Transverse colon (tissue), 4 donors: ENCODE results near the gene FBXL17. TPM values are rescaled to one million over a fixed set of nuclear protein-coding genes. Genes with fewer than 3 reads are reported as not detected.

ENCODE experiments used
- DNase-seq: peaks from one replicate; pipeline ENCODE4 v3.0.0-alpha.2; 2019
- H3K27ac ChIP-seq, 4 donors: fragments of 200-600 bp; sonication (generic); 2 replicates each; pipeline ENCODE4 v1.5.1; 2016 to 2018; ENCODE audit warnings: inconsistent platforms in 4 of 4
- H3K27me3 ChIP-seq: fragments of 200-600 bp; sonication (generic); 2 replicates; pipeline ENCODE4 v1.5.1; 2017; ENCODE audit warnings: inconsistent platforms
- H3K36me3 ChIP-seq, 4 donors: fragments of 200-600 bp; sonication (generic); 2 replicates each; pipeline ENCODE4 v1.5.1; 2017 to 2019; ENCODE audit warnings: inconsistent platforms in 4 of 4
- H3K4me1 ChIP-seq, 4 donors: fragments of 200-600 bp; sonication (generic); 2 replicates each; pipeline ENCODE4 v1.5.1; 2017 to 2020; ENCODE audit warnings: inconsistent platforms in 4 of 4
- H3K4me3 ChIP-seq, 4 donors: fragments of 200-600 bp; sonication (generic); 1 replicate in 1 of 4; 2 replicates in 3 of 4; pipeline versions ENCODE4 v1.5.1 to v1.6.1; 2017 to 2019; ENCODE audit warnings: inconsistent platforms in 4 of 4
- H3K9me3 ChIP-seq, 2 donors: fragments of 200-600 bp; sonication (generic); 2 replicates each; pipeline ENCODE4 v1.5.1; 2017 to 2019; ENCODE audit warnings: inconsistent platforms in 2 of 2
- EP300 ChIP-seq: sonication (generic); formaldehyde crosslinking; IDR thresholded peaks from one replicate; pipeline ENCODE4 v1.6.1; 2017; ENCODE audit warnings: antibody characterized with exemption, low read depth
- POLR2A ChIP-seq: fragments of 450-650 bp; IDR thresholded peaks from one replicate; pipeline ENCODE4 v1.6.1; 2016; ENCODE audit warnings: antibody characterized with exemption, mild to moderate bottlenecking, moderate library complexity
- POLR2AphosphoS5 ChIP-seq, 3 donors: sonication (generic); formaldehyde crosslinking; IDR thresholded peaks; one replicate each; pipeline ENCODE4 v1.6.1; 2016; ENCODE audit warnings: antibody characterized with exemption in 3 of 3
- WGBS, 2 donors: methylation state at CpG; one replicate each; pipeline ENCODE4 v1.1.5; 2018; ENCODE audit warnings: low coverage in 1 of 2; 5-methylcytosine and 5-hydroxymethylcytosine counted together
- in situ Hi-C, 4 donors: fragments of 200-750 bp; cut with MboI; loops; one replicate each; pipeline versions ENCODE4 v1.15.0 to v1.15.1; 2017; ENCODE audit warnings: low sequenced_read_pairs in 3 of 4, low pct_ligation_motif_present in 1 of 4, low pct_unique_long_range_greater_than_20kb in 1 of 4
- intact Hi-C: fragments of 100-400 bp; cut with DNase I; formaldehyde crosslinking; loops from one replicate; pipeline ENCODE4 v1.15.1; 2023; ENCODE audit warnings: low total_unique reads
- total RNA-seq, 4 donors: library from RNA; depleted of rRNA; stranded (reverse); fragments of >200 nt; gene quantifications; one replicate each; pipeline ENCODE4 v1.1.0, GENCODE V29; 2016
- TF ChIP-seq, protein P1 (sequence below), 5 experiments: fragments of 200-600 bp in 3 of 5; fragments of 450-650 bp in 2 of 5; sonication (generic) in 3 of 5; IDR thresholded peaks; 1 replicate in 2 of 5; 2 replicates in 3 of 5; pipeline ENCODE4 v1.5.1; 2016 to 2017; ENCODE audit warnings: antibody characterized with exemption in 5 of 5, inconsistent platforms in 3 of 5, mild to moderate bottlenecking in 2 of 5, moderate library complexity in 1 of 5

Gene FBXL17
- total RNA-seq, 4 donors from 2014 or later = 17.7 to 99.5 (median 24.6) TPM

DNA sequence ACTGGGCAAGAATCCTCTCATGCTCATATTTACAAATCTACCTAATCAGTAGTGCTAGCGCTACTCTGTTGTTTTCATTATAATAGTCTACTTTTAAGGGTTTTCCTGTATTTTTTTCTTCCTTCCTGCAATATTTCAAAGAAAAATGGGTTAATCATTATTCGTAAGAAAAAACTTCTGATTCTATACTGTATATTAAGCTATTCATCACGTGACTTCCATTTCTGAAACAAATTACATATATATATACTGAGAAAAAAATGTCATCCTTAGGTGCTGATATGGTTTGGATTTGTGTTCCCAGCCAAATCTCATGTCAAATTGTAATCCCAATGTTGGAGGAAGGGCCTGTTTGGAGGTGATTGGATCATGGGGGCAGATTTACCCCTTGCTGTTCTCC lies 197.0 kb downstream of the FBXL17 start:
- WGBS, 2 donors = 85 to 95% methylated on average over 3 of the region's 3 CpGs
- TF ChIP-seq EP300 = no peak
- no peak for TF ChIP-seq POLR2AphosphoS5 (IDR thresholded peaks at IDR 0.05)
- no peak for TF ChIP-seq POLR2A
- TF ChIP-seq, protein P1, sequence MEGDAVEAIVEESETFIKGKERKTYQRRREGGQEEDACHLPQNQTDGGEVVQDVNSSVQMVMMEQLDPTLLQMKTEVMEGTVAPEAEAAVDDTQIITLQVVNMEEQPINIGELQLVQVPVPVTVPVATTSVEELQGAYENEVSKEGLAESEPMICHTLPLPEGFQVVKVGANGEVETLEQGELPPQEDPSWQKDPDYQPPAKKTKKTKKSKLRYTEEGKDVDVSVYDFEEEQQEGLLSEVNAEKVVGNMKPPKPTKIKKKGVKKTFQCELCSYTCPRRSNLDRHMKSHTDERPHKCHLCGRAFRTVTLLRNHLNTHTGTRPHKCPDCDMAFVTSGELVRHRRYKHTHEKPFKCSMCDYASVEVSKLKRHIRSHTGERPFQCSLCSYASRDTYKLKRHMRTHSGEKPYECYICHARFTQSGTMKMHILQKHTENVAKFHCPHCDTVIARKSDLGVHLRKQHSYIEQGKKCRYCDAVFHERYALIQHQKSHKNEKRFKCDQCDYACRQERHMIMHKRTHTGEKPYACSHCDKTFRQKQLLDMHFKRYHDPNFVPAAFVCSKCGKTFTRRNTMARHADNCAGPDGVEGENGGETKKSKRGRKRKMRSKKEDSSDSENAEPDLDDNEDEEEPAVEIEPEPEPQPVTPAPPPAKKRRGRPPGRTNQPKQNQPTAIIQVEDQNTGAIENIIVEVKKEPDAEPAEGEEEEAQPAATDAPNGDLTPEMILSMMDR (IDR thresholded peaks at IDR 0.05) = no peak
- no peak for DNase-seq
- H3K4me3 ChIP-seq = no peak overlapping the region
- H3K9me3 ChIP-seq = no peaks in the 10 kb centered on the region
- no peaks in the 10 kb centered on the region for H3K4me1 ChIP-seq
- in situ Hi-C loops (no loop called here), intact Hi-C loops (no loop called here)
- no peaks in the 10 kb centered on the region for H3K27me3 ChIP-seq
- H3K36me3 ChIP-seq = no peaks in the 10 kb centered on the region
- no peak overlapping the region for H3K27ac ChIP-seq

DNA sequence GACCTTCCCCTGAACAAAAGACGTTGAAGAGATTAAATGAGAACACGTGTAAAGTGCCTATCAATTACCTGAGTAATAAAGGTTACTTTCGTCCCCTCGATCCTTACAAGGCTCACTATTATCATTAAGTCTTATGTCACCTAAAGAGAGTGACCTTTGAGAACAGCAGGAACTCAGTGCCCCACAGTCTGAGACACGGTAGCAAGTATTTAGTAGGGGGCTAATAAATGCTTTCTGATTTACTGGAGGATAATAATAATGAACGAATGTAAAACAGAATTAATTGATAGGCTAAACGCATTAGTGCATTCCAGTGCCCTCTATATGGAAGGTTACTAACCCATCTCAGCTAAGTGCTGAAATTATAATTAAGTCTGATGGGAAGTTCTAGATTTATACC lies 199.9 kb downstream of the FBXL17 start:
- H3K36me3 ChIP-seq = no peaks in the 10 kb centered on the region
- no peak overlapping the region for H3K4me3 ChIP-seq
- no peak for DNase-seq
- TF ChIP-seq, protein P1 (IDR thresholded peaks at IDR 0.05) = no peak
- TF ChIP-seq POLR2A = no peak
- no peak for TF ChIP-seq EP300
- TF ChIP-seq POLR2AphosphoS5 (IDR thresholded peaks at IDR 0.05) = no peak
- H3K27ac ChIP-seq = no peak overlapping the region
- in situ Hi-C loops = no loop called here
- H3K4me1 ChIP-seq = no peaks in the 10 kb centered on the region
- 76 to 80% methylated on average over 7 of the region's 7 CpGs for WGBS, 2 donors
- H3K9me3 ChIP-seq = no peaks in the 10 kb centered on the region
- no peaks in the 10 kb centered on the region for H3K27me3 ChIP-seq
- intact Hi-C loops = no loop called here

DNA sequence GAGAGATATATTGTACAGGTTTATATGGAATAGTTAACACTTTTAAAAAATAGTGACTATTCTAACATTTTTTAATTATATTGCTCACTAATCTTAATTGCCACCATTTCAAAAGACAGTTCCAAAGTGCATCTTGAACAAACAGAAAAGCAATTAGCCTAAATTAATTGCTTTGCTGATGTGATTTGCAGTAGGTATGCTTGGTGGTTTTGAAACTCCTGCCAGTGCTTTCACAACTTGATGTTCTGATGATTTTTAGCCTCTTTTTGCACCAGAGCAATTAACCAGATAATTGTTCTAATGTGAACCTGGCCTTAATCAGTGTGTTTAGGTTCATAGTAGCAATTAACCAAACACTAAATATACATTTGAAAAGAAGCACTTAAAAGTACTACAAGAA lies 207.6 kb downstream of the FBXL17 start:
- no peak overlapping the region for H3K4me3 ChIP-seq
- H3K27ac ChIP-seq = no peak overlapping the region
- no peaks in the 10 kb centered on the region for H3K4me1 ChIP-seq
- H3K9me3 ChIP-seq = no peaks in the 10 kb centered on the region
- no peaks in the 10 kb centered on the region for H3K36me3 ChIP-seq
- intact Hi-C loops = no loop called here
- TF ChIP-seq EP300 = no peak
- TF ChIP-seq POLR2A = no peak
- TF ChIP-seq, protein P1 (IDR thresholded peaks at IDR 0.05) = no peak
- TF ChIP-seq POLR2AphosphoS5 (IDR thresholded peaks at IDR 0.05) = no peak
- no peaks in the 10 kb centered on the region for H3K27me3 ChIP-seq
- DNase-seq = no peak
- in situ Hi-C loops = no loop called here

DNA sequence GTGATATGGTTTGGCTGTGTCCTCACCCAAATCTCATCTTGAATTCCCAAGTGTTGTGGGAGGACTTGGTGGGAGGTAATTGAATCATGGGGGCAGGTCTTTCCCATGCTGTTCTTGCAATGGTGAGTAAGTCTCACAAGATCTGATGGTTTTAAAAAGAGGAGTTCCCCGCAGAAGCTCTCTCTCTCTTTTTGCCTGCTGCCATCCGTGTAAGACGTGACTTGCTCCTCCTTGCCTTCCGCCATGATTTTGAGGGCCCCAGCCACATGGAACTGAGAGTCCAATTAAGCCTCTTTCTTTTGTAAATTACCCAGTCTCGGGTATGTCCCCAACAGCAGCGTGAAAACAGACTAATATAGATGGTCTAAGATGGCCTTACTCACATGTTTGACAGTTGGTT lies 210.1 kb downstream of the FBXL17 start:
- DNase-seq = no peak
- TF ChIP-seq POLR2AphosphoS5 (IDR thresholded peaks at IDR 0.05) = no peak
- TF ChIP-seq, protein P1 (IDR thresholded peaks at IDR 0.05) = no peak
- TF ChIP-seq POLR2A = no peak
- TF ChIP-seq EP300 = no peak
- H3K4me3 ChIP-seq = no peak overlapping the region
- WGBS, 2 donors = 94 to 100% methylated on average over 6 of the region's 6 CpGs
- H3K4me1 ChIP-seq = no peaks in the 10 kb centered on the region
- no peak overlapping the region for H3K27ac ChIP-seq
- intact Hi-C loops = no loop called here
- H3K36me3 ChIP-seq = no peaks in the 10 kb centered on the region
- H3K9me3 ChIP-seq = no peaks in the 10 kb centered on the region
- H3K27me3 ChIP-seq = no peaks in the 10 kb centered on the region
- in situ Hi-C loops = no loop called here
